Mesothelial cell of epicardium (in vitro differentiated cells): ENCODE data around the gene TRPT1. TPM values are rescaled to one million over a fixed set of nuclear protein-coding genes. Genes with fewer than 3 reads are reported as not detected.

Experiments
- DNase-seq, 2 experiments: peaks; one replicate each; pipeline ENCODE4 v3.0.0; 2021; ENCODE audit warnings: low spot score in 2 of 2; ENCODE audit not compliant: unreplicated experiment in 2 of 2
- H3K27ac Mint-ChIP-seq: 2 replicates; pipeline ENCODE4 v1.8.0; 2021; ENCODE audit warnings: mixed read lengths
- H3K27me3 Mint-ChIP-seq: 2 replicates; pipeline ENCODE4 v1.8.0; 2021; ENCODE audit warnings: low read depth, mixed read lengths
- H3K36me3 Mint-ChIP-seq: 2 replicates; pipeline ENCODE4 v1.8.0; 2021; ENCODE audit warnings: mixed read lengths
- H3K4me1 Mint-ChIP-seq: 2 replicates; pipeline ENCODE4 v1.8.0; 2021; ENCODE audit warnings: mixed read lengths
- H3K4me3 Mint-ChIP-seq: 2 replicates; pipeline ENCODE4 v1.8.0; 2021; ENCODE audit warnings: mild to moderate bottlenecking, moderate library complexity, mixed read lengths
- H3K9me3 Mint-ChIP-seq: 2 replicates; pipeline ENCODE4 v1.8.0; 2021; ENCODE audit warnings: mixed read lengths
- total RNA-seq: library from RNA; stranded (reverse); gene quantifications from 3 replicates; pipeline ENCODE4 v1.2.1, GENCODE V29; 2021
- TF ChIP-seq, protein P1 (sequence below): fragments of 200-600 bp; sonication (generic); IDR thresholded peaks from one replicate; pipeline ENCODE4 v1.5.0; 2021; ENCODE audit warnings: antibody characterized with exemption; ENCODE audit not compliant: unreplicated experiment

TRPT1 gene
- total RNA-seq, 1 donor from 2014 or later = 41.1 TPM

DNA sequence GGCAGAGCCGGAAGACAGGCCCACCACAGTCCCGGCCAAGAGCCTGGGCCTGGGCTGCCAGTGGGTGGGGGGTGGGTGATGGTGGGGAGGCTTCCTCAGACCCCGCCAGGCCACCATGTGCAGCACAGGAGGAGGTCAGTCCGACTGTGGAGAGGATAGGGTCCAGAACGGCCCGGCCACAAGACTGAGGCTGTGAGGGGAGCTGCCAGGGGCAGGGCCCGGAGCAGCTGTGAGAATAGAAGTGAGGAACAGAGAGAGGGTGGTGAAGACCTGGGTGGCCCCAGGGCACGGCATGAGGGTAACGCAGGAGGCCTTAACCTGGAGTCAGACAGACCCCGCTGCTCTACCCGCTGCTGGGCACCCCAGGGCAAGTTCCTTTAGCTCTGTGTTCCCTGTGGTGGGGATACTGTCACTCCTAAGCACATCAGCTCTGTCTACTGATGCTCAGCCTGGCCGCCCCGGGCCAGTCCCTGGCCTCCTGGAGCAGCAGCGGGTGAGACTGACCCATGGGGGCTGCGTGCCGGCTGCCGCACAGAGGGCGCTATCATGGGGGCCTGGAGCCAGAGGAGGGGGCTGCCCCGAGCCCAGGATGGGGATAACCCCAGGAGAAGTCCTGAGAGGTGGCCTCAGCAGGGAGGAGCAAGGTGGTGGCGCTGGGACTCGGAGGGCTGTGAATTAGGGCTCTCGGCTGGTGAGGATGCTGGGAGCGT, 17.7 kb downstream of the TRPT1 start:
- peak overlapping the region; percentile 66 for H3K27ac Mint-ChIP-seq
- TF ChIP-seq, protein P1, sequence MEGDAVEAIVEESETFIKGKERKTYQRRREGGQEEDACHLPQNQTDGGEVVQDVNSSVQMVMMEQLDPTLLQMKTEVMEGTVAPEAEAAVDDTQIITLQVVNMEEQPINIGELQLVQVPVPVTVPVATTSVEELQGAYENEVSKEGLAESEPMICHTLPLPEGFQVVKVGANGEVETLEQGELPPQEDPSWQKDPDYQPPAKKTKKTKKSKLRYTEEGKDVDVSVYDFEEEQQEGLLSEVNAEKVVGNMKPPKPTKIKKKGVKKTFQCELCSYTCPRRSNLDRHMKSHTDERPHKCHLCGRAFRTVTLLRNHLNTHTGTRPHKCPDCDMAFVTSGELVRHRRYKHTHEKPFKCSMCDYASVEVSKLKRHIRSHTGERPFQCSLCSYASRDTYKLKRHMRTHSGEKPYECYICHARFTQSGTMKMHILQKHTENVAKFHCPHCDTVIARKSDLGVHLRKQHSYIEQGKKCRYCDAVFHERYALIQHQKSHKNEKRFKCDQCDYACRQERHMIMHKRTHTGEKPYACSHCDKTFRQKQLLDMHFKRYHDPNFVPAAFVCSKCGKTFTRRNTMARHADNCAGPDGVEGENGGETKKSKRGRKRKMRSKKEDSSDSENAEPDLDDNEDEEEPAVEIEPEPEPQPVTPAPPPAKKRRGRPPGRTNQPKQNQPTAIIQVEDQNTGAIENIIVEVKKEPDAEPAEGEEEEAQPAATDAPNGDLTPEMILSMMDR = no peak
- H3K36me3 Mint-ChIP-seq = peaks cover 13% of the 10 kb centered on the region

DNA sequence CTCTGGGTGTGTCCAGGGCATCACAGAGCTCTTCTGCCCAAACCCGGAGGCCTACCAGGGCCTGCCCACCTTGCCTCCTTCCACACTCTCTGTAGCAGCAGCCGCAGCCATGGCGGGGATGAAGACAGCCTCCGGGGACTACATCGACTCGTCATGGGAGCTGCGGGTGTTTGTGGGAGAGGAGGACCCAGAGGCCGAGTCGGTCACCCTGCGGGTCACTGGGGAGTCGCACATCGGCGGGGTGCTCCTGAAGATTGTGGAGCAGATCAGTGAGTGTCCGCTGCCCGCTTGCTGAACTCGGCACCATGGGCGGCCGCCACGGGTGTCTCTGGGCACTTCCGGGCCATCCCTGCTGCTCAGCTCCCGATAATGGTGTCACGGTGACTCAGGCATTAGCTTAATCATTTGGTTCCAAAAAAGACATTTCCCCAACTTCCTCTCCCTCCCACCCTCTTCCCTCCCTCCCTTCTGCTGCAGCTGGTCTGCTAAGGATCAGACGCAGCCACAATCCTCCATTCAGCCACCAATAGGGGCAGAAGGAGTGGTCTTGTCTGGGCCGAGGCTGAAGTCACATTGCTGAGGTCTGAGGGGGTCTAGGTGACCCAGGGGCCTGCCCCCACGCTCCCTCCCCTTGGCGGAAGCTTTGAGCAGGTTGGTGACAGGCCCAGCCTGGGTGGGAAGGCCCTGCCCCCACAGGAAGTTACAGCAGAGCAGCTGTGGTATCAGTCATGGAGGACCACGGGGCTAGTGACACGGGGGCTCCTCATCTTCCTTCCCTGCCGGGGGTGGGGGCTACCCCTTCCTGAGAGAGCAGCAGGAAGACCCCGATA, 18.5 kb downstream of the TRPT1 start:
- no peaks in the 10 kb centered on the region for H3K27me3 Mint-ChIP-seq
- TF ChIP-seq, protein P1 = no peak
- H3K27ac Mint-ChIP-seq = peak overlapping the region; percentile 66
- H3K4me1 Mint-ChIP-seq = peaks cover 9% of the 10 kb centered on the region
- no peak overlapping the region for H3K4me3 Mint-ChIP-seq
- peaks cover 17% of the 10 kb centered on the region for H3K36me3 Mint-ChIP-seq
- no peaks in the 10 kb centered on the region for H3K9me3 Mint-ChIP-seq
- no peak for DNase-seq

More for the DNA sequence above, 17.7 kb downstream of the TRPT1 start:
- no peaks in the 10 kb centered on the region for H3K27me3 Mint-ChIP-seq
- H3K4me1 Mint-ChIP-seq = peaks cover 9% of the 10 kb centered on the region
- no peaks in the 10 kb centered on the region for H3K9me3 Mint-ChIP-seq
- DNase-seq = no peak
- H3K4me3 Mint-ChIP-seq = no peak overlapping the region

DNA sequence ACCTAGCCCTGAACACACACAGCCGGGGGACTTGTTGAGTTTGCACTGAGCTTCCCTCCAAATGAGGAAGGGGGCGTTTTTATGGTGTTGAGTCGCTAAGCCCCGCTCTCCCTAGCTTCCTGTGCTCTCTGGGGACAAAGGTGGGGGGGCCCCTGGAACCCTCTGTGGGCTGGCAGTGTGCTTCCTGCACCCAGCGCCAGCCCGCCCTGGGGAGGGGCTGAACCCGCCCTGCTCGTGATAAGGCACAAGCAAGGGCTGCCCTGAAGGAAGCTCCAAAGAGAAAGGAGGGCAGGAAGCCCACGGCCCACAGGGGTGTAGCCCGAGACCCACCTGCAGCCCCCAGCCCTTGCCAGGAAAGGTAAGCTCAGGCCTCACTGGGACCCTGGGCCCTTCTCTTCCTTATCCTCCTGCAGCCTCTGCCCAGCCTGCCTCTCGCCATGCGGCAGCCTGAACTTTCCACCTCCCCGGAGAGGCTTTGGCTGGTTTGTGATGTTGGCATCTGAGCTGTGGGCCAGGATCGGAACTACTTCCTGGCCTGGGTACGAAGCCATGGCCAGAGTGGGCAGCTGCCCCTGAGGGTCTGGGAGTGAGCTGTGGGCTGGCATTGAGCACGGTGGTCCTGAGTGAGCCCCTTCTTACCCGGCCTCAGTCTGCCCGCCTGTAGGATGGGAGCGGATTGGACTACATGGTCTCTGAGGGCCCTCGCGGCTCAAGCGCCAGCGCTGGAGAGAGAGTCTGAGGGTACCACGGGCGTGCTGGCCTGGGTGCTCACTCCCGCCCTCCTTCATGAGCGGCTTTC, 19.3 kb downstream of the TRPT1 start, which contains the start of gene FERMT3:
TSS of gene FERMT3 (plus strand) at position 265 of the 799 bp plus-strand sequence. CDS start 644 bp downstream, outside the sequence.
- DNase-seq = no peak
- Mint-ChIP-seq H3K9me3 (no peaks in the 10 kb centered on the region), H3K27me3 (no peaks in the 10 kb centered on the region), H3K27ac (peak within 1 kb of the TSS; percentile 66), H3K36me3 (peaks cover 21% of the 10 kb centered on the region), H3K4me1 (peaks cover 9% of the 10 kb centered on the region), H3K4me3 (no peak within 1 kb of the TSS)
- TF ChIP-seq, protein P1 = no peak

DNA sequence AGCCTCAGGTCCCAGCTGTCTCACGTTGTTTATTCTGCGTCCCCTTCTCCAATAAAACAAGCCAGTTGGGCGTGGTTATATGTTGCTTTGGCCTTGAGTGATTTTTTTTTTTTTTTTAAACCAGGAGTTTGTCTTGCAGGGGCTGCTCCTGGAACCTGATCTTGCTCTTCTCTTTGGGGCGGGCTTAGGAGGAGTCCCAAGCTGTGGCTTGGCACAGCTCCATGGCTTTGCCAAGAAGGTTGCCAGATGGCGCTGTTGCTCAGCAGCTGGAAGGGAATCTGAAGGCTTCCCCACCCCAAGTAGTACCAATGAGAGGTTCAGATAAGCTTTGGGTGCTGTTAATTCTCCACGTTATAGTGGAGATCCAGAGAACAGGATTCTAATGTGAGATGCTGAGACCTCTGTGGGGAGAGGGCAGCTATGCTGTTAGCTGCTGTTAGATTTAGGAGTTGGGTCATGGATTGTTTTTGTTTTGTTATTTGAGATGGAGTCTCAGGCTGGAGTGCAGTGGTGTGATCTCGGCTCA, 21.5 kb downstream of the TRPT1 start:
- DNase-seq = peak in 1 of 2 experiments; percentile 59
- Mint-ChIP-seq H3K27ac (peak overlapping the region; percentile 67), H3K27me3 (no peaks in the 10 kb centered on the region), H3K4me3 (no peak overlapping the region), H3K9me3 (no peaks in the 10 kb centered on the region), H3K4me1 (peaks cover 9% of the 10 kb centered on the region), H3K36me3 (peaks cover 32% of the 10 kb centered on the region)
- TF ChIP-seq, protein P1 = no peak

DNA sequence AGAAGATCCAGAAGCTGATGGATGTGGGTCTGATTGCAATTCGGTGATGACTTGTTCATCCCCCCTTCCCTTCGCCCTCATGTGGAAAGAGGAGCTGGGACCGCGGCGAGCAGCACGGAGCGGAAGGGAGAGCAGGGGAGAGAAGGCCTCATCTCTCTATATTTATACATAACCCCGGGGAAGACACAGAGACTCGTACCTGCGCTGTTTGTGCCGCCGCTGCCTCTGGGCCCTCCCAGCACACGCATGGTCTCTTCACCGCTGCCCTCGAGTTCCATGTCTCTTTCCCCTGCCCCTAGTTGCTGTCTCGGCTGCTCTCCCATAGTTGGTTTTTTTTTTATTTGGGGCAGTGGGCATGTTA, 21.9 kb downstream of the TRPT1 start:
- DNase-seq = no peak
- TF ChIP-seq, protein P1 = no peak
- peak overlapping the region; percentile 67 for H3K27ac Mint-ChIP-seq
- H3K4me3 Mint-ChIP-seq = no peak overlapping the region
- peaks cover 32% of the 10 kb centered on the region for H3K36me3 Mint-ChIP-seq
- peaks cover 9% of the 10 kb centered on the region for H3K4me1 Mint-ChIP-seq
- no peaks in the 10 kb centered on the region for H3K9me3 Mint-ChIP-seq
- no peaks in the 10 kb centered on the region for H3K27me3 Mint-ChIP-seq
